K562 (cell line): Measurements from ENCODE around the gene EPB41L3. TPM values are rescaled to one million over a fixed set of nuclear protein-coding genes. Genes with fewer than 3 reads are reported as not detected.

Source experiments
- ATAC-seq: fragments of 200-7000 bp; cut with Tn5 transposase; 3 replicates; pipeline ENCODE4 v1.9.1; 2020; ENCODE audit warnings: moderate library complexity
- BruUV-seq: library from RNA; stranded (reverse); fragments of 400-500 nt; replicated peaks from 2 replicates; lab custom pipeline; 2021; lab: Mats Ljungman, UMichigan
- CTCF ChIA-PET: fragments of 300-600 bp; formaldehyde crosslinking; extraction: SDS; loops from one replicate; lab custom pipeline; 2021; ENCODE audit warnings: low intra/inter-chr PET ratio; lab: Yijun Ruan, JAX
- POLR2A ChIA-PET: fragments of 300-600, 350-650 bp; sonication (Branson Sonifier 250); formaldehyde crosslinking; extraction: SDS; loops from one replicate; lab custom pipeline; 2021; ENCODE audit warnings: antibody characterized with exemption, inconsistent platforms; lab: Yijun Ruan, JAX
- DNase-seq, 4 experiments: peaks; one replicate each; pipeline versions ENCODE4 v3.0.0 to v3.0.0-alpha.2; 2011 to 2018; ENCODE audit warnings: low spot score in 3 of 4, mixed read lengths in 3 of 4; ENCODE audit errors: extremely low read depth in 1 of 4
- FAIRE-seq: peaks from 2 replicates; lab custom pipeline; 2011; peaks lifted over from hg19 to GRCh38; lab: Jason Lieb, UNC
- H2AFZ ChIP-seq: 2 replicates; pipeline ENCODE4 v1.6.0; 2011; ENCODE audit warnings: low read depth, low read length, control low read depth, inconsistent platforms
- H3K27ac ChIP-seq: fragments of 200-600 bp; 3 replicates; pipeline ENCODE4 v1.8.0; 2011; ENCODE audit warnings: low read depth, mild to moderate bottlenecking, control low read depth, inconsistent platforms, low read length, moderate library complexity, mixed read lengths; ENCODE audit errors: extremely low read depth
- H3K27me3 ChIP-seq, 2 experiments: fragments of 300-600 bp in 1 of 2; 2 replicates in 1 of 2; 3 replicates in 1 of 2; pipeline versions ENCODE4 v1.6.0 to v1.8.0; 2011; ENCODE audit warnings: inconsistent platforms in 2 of 2, low read length in 2 of 2, mild to moderate bottlenecking in 1 of 2, mixed read lengths in 1 of 2, moderate library complexity in 1 of 2; ENCODE audit not compliant: control insufficient read depth in 2 of 2, insufficient read depth in 2 of 2
- H3K36me3 ChIP-seq: fragments of 300-600 bp; 3 replicates; pipeline ENCODE4 v1.8.0; 2011; ENCODE audit warnings: mild to moderate bottlenecking, low read length, inconsistent platforms; ENCODE audit not compliant: control insufficient read depth, insufficient read depth
- H3K4me1 ChIP-seq, 2 experiments: fragments of 200-600 bp in 1 of 2; replicated peaks in 1 of 2; 2 replicates in 1 of 2; 3 replicates in 1 of 2; pipeline versions ENCODE4 v1.5.1 to v1.8.0; 2011; ENCODE audit warnings: inconsistent platforms in 2 of 2, low read length in 2 of 2, mild to moderate bottlenecking in 1 of 2, mixed read lengths in 1 of 2, moderate library complexity in 1 of 2; ENCODE audit not compliant: control insufficient read depth in 2 of 2, insufficient read depth in 2 of 2
- H3K4me2 ChIP-seq: 2 replicates; pipeline ENCODE4 v1.6.1; 2011; ENCODE audit warnings: low read length, control low read depth, inconsistent platforms, mixed read lengths; ENCODE audit not compliant: insufficient read depth
- H3K4me3 ChIP-seq: fragments of 200-600 bp; sonication (generic), shearing (Covaris generic); 2 replicates; pipeline ENCODE4 v1.5.1; 2016; ENCODE audit warnings: control low read depth, inconsistent platforms
- H3K79me2 ChIP-seq: fragments of 200-600 bp; 3 replicates; pipeline ENCODE4 v1.8.0; 2011; ENCODE audit warnings: low read length, inconsistent platforms; ENCODE audit not compliant: control insufficient read depth, insufficient read depth
- H3K9ac ChIP-seq, 2 experiments: 2 replicates each; pipeline versions ENCODE4 v1.6.0 to v1.6.1; 2011; ENCODE audit warnings: low read depth in 2 of 2, low read length in 2 of 2, control low read depth in 1 of 2, inconsistent platforms in 1 of 2, mild to moderate bottlenecking in 1 of 2, mixed read lengths in 1 of 2; ENCODE audit not compliant: insufficient read depth in 1 of 2
- H3K9me1 ChIP-seq: one replicate; pipeline ENCODE4 v1.6.0; 2011; ENCODE audit warnings: inconsistent platforms, mild to moderate bottlenecking, low read length, moderate library complexity; ENCODE audit not compliant: control insufficient read depth, insufficient read depth
- H3K9me3 ChIP-seq: replicated peaks from 2 replicates; pipeline ENCODE4 v1.5.1; 2011; ENCODE audit warnings: low read depth, low read length, inconsistent platforms; ENCODE audit not compliant: control insufficient read depth, insufficient read depth
- H4K20me1 ChIP-seq: replicated peaks from 2 replicates; pipeline ENCODE4 v1.6.1; 2011; ENCODE audit warnings: low read length, inconsistent platforms, mixed read lengths; ENCODE audit not compliant: control insufficient read depth, insufficient read depth
- FOXJ3 ChIP-seq: sonication (generic); formaldehyde crosslinking; IDR thresholded peaks from 2 replicates; pipeline ENCODE4 v1.4.0; 2020; ENCODE audit warnings: mild to moderate bottlenecking, missing genetic modification reagents
- FOXK1 ChIP-seq: sonication (generic); formaldehyde crosslinking; IDR thresholded peaks from 2 replicates; pipeline ENCODE4 v1.8.0; 2022; ENCODE audit warnings: missing genetic modification reagents, mild to moderate bottlenecking, borderline replicate concordance
- HDAC8 ChIP-seq: fragments of 450-650 bp; IDR thresholded peaks from 2 replicates; pipeline ENCODE4 v1.6.1; 2016; ENCODE audit warnings: mild to moderate bottlenecking, missing genetic modification characterization, moderate library complexity, missing compliant biosample characterization
- LARP7 ChIP-seq: fragments of 450-650 bp; IDR thresholded peaks from 2 replicates; pipeline ENCODE4 v1.6.1; 2016
- TAF7 ChIP-seq: fragments of 450-650 bp; IDR thresholded peaks from 2 replicates; pipeline ENCODE4 v1.6.1; 2016; ENCODE audit warnings: missing genetic modification characterization, missing compliant biosample characterization
- WGBS: fragments of 100-300 bp; shearing (Covaris generic); methylation state at CpG from one replicate; pipeline ENCODE4 v1.1.6; 2016; ENCODE audit warnings: low coverage, mixed read lengths; ENCODE audit not compliant: insufficient coverage; ENCODE audit errors: missing lambda C conversion rate; 5-methylcytosine and 5-hydroxymethylcytosine counted together
- in situ Hi-C: fragments of 300-500 bp; cut with MboI; formaldehyde crosslinking; loops from 4 replicates; pipeline ENCODE4 v1.15.0; 2018; ENCODE audit warnings: inconsistent platforms, mixed read lengths
- intact Hi-C: fragments of 100-400 bp; cut with micrococcal nuclease; formaldehyde crosslinking; loops from 2 replicates; pipeline ENCODE4 v1.14.2; 2022
- polyA plus RNA-seq, 8 experiments: library from polyadenylated mRNA; depleted of rRNA in 4 of 8; stranded (reverse) in 5 of 8; unstranded in 3 of 8; fragments of >200 nt; fragmentation: Nextera tagmentation in 2 of 8; fragmentation: Illumina TruSeq in 1 of 8; extraction: Ambion mirVana in 2 of 8; extraction: Trizol in 1 of 8; gene quantifications; 2 replicates each; pipeline versions ENCODE4 v1.2.1 to v1.2.3, GENCODE V29; 2011 to 2014; ENCODE audit warnings: inconsistent platforms in 1 of 8, missing spikeins in 1 of 8
- total RNA-seq, 7 experiments: library from RNA; depleted of rRNA in 6 of 7; stranded (reverse); fragments of >200 nt in 6 of 7; fragmentation: Illumina TruSeq in 2 of 7; extraction: Trizol in 2 of 7; gene quantifications; 2 replicates each; pipeline versions ENCODE4 v1.2.1 to v1.2.3, GENCODE V29; 2011 to 2021; ENCODE audit warnings: low replicate concordance in 1 of 7
- TF ChIP-seq, protein P1 (sequence below), 2 experiments: fragments of 450-650 bp in 1 of 2; sonication (generic) in 1 of 2; formaldehyde crosslinking in 1 of 2; IDR thresholded peaks in 1 of 2; conservative IDR thresholded peaks in 1 of 2; 2 replicates each; pipeline versions ENCODE4 v1.6.1 to v1.8.1; 2016 to 2023; ENCODE audit warnings: mild to moderate bottlenecking in 2 of 2, moderate library complexity in 2 of 2, inconsistent platforms in 1 of 2, missing genetic modification reagents in 1 of 2
- TF ChIP-seq, protein P2 (sequence below): sonication (generic); formaldehyde crosslinking; IDR thresholded peaks from 2 replicates; pipeline ENCODE4 v1.8.0; 2022; ENCODE audit warnings: mild to moderate bottlenecking, missing genetic modification reagents

Gene EPB41L3
- total and polyA plus RNA-seq, 9 of the 15 experiments (the other 6 are each of a cell fraction or from before 2014, with no cell fraction given): 0.44 to 0.49 TPM; not detected in 7

DNA sequence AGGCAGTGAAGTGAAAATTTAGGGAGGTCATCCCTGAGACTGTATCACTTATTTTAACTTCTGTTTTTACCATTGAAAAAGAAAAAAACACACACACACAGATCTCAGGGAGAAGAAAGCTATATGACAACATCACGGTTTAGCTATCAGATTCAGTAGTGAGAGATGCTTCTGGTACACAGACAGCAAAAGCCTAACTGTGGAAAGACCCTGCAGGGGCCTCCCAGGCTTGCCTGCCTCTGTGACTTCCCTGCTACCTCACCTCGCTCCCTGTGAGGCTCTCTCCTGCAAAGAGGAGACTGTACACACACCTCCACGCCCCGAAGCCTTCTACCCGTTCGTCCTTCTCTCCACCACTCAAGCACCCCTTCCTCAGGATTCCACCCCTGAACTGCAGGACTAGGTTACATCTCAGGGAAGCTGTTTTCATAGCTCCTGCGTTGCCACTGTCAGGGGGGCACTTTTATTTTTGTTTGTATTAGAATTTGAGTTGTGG, 86.3 kb downstream of the EPB41L3 start:
- FAIRE-seq (no peak), ATAC-seq (no peak), DNase-seq (no peak)
- Histone ChIP-seq H3K36me3 (no peaks in the 10 kb centered on the region), H3K9me1 (no peaks in the 10 kb centered on the region), H3K27me3 (no peaks in the 10 kb centered on the region), H3K9me3 (no peaks in the 10 kb centered on the region), H4K20me1 (no peaks in the 10 kb centered on the region), H3K27ac (no peak overlapping the region), H3K9ac (no peak overlapping the region), H3K4me3 (no peak overlapping the region), H3K4me2 (no peak overlapping the region), H2AFZ (no peak overlapping the region), H3K4me1 (no peaks in the 10 kb centered on the region), H3K79me2 (no peaks in the 10 kb centered on the region)
- ChIA-PET POLR2A (interaction anchor here (1.0 to 1.2 kb wide), 2 partner anchors 11 to 15 kb away, joined by 3 to 4 read pairs; no protein-coding TSS in a partner anchor), CTCF (no interaction called here)
- WGBS: 0% methylated on average over 7 of the region's 7 CpGs
- intact Hi-C loops (no loop called here), in situ Hi-C loops (no loop called here)
- BruUV-seq: no TSS peak
- TF ChIP-seq TAF7 (no peak), FOXJ3 (CRISPR knock-in tag) (no peak), LARP7 (no peak), HDAC8 (tag) (no peak), FOXK1 (no peak)
- TF ChIP-seq, protein P1, sequence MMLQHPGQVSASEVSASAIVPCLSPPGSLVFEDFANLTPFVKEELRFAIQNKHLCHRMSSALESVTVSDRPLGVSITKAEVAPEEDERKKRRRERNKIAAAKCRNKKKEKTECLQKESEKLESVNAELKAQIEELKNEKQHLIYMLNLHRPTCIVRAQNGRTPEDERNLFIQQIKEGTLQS (IDR thresholded peaks at IDR 0.05): no peak
- TF ChIP-seq, protein P1 (CRISPR knock-in tag; conservative IDR thresholded peaks at IDR 0.05): no peak
- TF ChIP-seq, protein P2, sequence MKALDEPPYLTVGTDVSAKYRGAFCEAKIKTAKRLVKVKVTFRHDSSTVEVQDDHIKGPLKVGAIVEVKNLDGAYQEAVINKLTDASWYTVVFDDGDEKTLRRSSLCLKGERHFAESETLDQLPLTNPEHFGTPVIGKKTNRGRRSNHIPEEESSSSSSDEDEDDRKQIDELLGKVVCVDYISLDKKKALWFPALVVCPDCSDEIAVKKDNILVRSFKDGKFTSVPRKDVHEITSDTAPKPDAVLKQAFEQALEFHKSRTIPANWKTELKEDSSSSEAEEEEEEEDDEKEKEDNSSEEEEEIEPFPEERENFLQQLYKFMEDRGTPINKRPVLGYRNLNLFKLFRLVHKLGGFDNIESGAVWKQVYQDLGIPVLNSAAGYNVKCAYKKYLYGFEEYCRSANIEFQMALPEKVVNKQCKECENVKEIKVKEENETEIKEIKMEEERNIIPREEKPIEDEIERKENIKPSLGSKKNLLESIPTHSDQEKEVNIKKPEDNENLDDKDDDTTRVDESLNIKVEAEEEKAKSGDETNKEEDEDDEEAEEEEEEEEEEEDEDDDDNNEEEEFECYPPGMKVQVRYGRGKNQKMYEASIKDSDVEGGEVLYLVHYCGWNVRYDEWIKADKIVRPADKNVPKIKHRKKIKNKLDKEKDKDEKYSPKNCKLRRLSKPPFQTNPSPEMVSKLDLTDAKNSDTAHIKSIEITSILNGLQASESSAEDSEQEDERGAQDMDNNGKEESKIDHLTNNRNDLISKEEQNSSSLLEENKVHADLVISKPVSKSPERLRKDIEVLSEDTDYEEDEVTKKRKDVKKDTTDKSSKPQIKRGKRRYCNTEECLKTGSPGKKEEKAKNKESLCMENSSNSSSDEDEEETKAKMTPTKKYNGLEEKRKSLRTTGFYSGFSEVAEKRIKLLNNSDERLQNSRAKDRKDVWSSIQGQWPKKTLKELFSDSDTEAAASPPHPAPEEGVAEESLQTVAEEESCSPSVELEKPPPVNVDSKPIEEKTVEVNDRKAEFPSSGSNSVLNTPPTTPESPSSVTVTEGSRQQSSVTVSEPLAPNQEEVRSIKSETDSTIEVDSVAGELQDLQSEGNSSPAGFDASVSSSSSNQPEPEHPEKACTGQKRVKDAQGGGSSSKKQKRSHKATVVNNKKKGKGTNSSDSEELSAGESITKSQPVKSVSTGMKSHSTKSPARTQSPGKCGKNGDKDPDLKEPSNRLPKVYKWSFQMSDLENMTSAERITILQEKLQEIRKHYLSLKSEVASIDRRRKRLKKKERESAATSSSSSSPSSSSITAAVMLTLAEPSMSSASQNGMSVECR (CRISPR knock-in tag): no peak
